Cerebellar nuclear complex (tissue), 1 donor: ENCODE measurements around the gene WNK1.
A peak's percentile ranks its signal among the peaks of the same experiment; 100 is the strongest.
"Not testable (repeated sequence)": the region's sequence is repeated elsewhere in the genome, so short reads cannot be mapped to it uniquely, and the experiment has no call there.

Experiments used
- DNase-seq, 2 experiments: peaks; one replicate each; lab custom pipeline; 2025; lab: John Stamatoyannopoulos, UW

WNK1 gene

DNA sequence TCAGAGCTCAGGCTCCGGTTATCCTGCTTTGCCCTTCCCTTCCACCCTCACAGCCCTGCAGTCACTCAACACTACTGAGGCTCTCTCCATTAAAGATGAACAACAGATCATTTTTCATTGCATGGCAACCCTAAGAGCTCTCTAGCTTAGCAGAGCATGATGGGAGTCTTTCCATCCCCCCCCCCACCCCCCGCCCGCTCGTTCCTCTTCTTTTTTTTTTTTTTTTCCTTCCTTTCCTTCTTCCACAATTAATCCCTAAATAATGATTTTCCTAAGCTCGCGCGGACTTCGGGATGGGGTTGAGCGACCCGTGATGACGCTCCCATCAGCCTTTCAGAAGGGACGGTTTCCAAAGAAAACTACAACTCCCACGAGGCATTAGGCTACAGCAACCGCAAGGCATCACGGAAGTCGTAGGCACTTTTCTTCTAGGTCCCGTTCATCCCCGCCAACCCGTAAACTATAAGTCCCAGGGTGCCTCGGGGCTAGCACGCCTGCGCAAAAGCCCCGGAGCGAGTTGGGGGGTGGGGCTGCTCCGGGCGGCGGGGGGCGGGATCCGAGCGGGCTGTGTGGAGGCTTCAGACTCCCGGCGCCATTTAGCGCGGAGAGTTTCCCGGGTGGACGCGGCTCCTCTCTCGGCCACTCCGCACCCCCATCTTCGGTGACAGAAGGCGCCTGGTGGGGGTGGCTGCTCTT is at the start of gene WNK1:
TSS of gene WNK1 (plus strand) at position 581 of the 696 bp plus-strand sequence. CDS start 987 bp downstream, outside the sequence.
- peak; percentile 76 to 95 for DNase-seq

- peak; percentile 52 to 83 for DNase-seq
These were observed 47.7 kb upstream of the WNK1 start for GRCh38 chr12:704516-705242.

DNA sequence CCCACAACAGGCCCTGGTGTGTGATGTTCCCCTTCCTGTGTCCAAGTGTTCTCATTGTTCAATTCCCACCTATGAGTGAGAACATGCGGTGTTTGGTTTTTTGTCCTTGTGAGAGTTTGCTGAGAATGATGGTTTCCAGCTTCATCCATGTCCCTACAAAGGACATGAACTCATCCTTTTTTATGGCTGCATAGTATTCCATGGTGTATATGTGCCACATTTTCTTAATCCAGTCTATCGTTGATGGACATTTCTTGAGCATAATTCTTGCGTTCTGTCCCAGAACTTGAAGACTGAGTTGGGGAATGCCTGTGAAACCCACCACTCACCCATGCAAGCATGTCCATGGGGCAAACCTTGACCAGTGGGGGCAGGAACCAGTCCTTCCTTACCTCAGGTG is 44.3 kb upstream of the WNK1 start:
- DNase-seq: not testable (repeated sequence)

- no peak for DNase-seq
These were observed 42.8 kb upstream of the WNK1 start for GRCh38 chr12:709455-710020.

GRCh38 chr12:712172-712863 is 40.1 kb upstream of the WNK1 start:
- no peak for DNase-seq

DNA sequence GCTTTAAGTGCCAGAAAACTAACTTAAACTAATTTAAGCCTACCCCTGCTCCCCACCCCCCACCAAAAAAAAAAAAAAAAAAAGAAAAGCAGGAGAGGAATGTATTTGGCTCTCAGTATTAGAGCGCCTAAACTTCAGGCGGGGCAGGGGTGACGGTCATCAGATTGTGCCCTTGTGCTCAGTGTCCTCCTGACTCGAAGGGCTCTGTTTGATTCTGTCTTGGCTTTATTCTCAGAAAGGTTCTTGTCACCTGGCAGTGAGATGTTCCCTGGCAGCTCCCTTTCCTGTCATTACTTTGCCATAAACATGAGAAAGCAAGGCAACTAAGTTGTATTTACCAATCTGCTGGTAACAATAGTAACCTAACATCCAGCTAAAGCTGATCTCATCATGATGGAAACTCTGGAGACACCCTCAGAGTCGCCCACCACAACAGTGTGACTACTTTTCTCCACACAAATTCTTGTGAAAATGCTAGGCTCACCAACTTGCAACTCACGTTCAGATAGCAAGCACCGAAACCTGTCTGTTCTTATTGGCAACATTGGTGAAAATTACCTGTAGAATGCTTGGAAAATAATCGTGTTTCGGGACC is 39.0 kb upstream of the WNK1 start:
- no peak for DNase-seq

DNA sequence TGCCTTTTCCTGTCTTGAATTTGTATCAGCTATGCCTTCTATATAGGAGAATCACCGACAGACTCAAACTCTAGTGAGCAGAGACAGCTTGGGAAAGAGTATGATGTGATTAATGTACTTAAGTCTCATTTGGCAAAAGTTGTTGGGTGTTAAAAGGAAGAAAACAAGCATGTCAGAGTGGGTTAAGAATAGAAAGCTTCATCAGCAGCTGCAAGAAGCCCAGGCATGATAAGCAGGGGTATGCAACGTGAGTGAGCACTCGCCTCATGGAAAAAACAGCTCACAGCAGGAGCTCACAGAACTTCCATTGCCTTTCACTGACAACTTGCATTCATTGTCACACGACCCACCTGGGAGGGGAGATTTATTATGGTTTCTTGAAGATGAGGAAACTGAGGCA is 35.9 kb upstream of the WNK1 start:
- no peak for DNase-seq

- DNase-seq: no peak
These were observed 33.6 kb upstream of the WNK1 start for GRCh38 chr12:718756-719102.

DNA sequence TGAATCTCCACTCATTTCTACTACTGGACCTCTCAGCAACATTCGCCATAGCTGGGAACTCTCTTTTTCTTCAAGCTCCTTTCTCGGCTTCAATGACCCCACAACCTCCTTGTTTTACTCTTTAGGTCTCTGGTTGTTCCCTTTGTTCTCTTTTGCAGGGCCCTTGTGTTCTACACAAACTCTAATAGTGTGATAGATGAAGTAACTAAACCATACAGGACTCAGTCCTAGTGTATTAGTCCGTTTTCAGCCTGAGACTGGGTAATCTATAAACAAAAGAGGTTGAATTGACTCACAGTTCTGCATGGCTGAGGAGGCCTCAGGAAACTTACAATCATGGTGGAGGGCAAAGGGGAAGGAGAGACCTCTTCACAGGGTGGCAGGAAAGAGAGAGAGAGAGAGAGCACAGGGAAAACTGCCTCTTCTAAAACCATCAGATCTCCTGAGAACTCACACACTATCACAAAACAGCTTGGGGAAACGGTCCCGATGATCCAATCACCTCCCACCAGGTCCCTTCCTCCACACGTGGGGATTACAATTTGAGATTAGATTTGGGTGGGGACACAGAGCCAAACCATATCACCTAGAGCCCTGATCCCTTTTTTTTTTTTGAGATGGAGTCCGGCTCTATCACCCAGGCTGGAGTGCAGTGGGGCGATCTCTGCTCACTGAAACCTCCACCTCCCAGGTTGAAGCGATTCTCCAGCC is 32.0 kb upstream of the WNK1 start:
- DNase-seq: no peak

DNA sequence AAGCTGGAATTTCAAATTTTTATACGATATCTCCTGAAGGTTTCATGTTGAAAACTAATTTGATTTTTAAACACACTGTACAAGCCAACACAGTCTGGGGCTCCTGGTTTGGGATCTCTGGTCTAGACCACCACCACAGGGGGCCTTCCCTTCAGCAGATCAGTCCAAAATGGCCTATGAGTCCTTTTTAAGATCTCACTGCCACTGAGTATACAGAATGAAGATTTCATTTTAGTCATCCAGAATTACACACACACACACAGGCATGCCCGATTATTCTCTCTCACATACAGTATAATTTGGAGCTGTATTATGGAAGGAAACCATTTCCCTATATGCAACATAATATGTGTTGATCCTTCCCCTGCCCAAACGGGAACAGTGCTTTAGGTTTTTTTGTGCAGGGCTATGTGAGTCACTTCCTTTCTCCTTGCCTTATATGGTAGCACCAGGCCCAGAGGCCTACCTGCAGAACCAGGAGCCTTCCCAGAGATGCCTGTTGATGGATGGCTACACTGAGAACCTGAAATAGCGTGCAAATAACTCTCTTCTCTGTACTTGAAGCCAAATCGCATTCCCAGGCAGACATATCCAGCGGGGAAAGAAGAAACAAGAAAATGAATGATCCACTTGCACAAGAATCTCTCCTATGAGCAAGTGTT is 28.1 kb upstream of the WNK1 start:
- DNase-seq: no peak

DNA sequence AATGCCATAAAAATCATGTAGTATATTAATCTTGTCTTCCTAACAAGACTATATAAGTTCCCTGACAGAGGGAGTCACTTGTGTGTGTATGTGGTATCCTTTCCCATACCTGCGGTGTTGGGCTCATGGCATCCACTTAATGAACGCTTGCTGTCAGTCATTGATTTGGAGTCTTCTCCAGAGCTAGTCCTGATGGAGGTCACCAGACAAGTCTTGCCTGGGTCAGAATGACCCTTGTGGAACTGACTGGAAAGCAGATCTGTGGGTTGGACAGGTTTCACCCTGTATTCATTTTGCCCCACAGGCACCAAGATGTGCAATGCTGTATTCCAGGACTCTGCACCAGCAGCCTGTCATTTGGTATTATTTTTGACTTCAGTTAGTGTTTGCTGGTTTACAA is 27.3 kb upstream of the WNK1 start:
- DNase-seq: no peak

- no peak for DNase-seq
These were observed 25.9 kb upstream of the WNK1 start for GRCh38 chr12:726281-727140.

DNA sequence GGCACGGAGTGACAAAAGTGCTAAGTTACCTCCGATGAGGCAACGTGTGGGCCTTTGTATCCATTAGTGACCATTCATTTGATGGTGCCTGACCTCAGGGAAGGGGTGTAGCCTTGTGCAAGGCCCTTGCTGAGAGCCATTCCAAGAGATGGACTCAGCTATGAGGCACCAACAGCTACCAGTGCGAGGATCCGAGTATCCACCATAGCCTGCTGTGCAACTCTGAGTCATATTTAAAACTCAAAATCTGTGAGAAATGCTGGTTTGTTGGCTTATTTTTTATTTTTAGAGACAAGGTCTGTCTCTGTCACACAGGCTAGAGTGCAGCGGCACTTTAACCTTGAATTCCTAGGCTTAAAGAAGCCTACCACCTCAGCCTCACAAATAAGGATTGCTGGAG is 25.1 kb upstream of the WNK1 start:
- DNase-seq: no peak

DNA sequence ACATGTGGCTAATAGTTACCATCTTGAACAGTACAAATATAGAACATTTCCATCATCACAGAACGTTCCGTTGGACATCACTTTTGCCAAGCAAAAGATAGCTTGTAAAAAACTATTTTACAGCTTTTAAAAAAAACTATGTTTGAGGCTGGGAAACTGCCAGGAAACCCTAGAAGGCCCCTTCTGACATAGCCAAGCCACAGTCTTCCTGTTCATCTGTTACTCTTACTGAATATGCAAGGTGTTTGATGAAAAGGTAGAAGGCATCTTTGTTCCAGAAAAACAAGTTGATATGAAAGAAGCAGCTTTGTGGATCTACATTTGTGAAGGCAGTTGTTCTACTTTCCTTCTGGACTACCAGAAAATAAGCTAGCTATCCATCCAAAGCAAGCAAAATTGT is 23.6 kb upstream of the WNK1 start:
- DNase-seq: no peak

GRCh38 chr12:729221-729620 is 23.2 kb upstream of the WNK1 start:
- DNase-seq: no peak

GRCh38 chr12:730550-730949 is 21.8 kb upstream of the WNK1 start:
- DNase-seq: no peak

DNA sequence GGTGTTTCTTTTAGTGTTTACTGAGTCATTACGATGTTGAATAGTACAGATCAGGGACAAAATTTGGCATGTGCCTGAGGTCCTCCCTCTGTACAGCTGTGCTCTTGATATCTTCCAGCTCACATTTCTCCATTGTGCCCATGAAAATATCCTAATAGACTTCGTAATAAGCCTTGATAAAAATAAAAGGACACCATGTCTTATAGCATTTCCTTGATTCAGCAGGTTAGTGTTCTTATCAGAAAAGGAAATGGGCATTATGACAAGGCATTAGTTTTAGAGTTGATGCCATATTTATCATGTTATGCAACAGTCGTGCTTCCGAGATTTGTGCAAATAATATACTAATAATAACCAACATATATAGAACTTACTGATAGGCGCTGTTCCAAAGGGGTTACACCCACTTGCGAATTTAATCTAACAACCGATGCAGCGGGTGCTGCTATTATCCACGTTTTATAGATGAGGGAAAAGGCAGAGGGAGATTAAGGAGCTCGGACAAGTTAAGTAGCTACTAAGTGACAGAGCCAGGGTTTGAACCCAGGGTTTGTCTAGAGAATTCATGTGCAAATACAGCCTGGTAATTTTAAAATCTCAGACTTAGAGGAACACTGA is 15.1 kb upstream of the WNK1 start:
- DNase-seq: no peak

- no peak for DNase-seq
These were observed 13.7 kb upstream of the WNK1 start for GRCh38 chr12:738712-739111.

DNA sequence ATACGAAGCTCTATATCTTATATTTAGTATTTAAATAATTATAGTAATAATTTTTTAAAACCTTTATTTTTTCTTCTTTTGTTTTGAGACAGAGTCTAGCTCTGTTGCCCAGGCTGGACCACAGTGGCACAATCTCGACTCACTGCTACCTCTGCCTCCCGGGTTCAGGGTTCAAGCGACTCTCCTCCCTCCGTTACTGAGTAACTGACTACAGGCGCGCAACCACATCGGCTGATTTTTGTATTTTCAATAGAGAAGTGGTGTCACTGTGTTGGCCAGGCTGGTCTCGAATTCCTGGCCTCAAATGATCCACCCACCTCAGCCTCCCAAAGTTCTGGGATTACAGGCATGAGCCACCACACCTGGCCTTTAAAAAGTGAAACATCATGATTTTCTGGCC is 13.0 kb upstream of the WNK1 start:
- DNase-seq: no peak

- no peak for DNase-seq
These were observed 11.5 kb upstream of the WNK1 start for GRCh38 chr12:740921-741320.
